ENCODE data around the gene DIAPH2. TPM values are rescaled to one million over a fixed set of nuclear protein-coding genes. Genes with fewer than 3 reads are reported as not detected.

DIAPH2 gene
- total RNA-seq, 1 donor from 2014 or later, result 12.3 TPM

- DNase-seq (ENCODE audit: low read depth), result no peak
- TF ChIP-seq CTCF (IDR thresholded peaks at IDR 0.05; ENCODE audit: insufficient read depth, low read length, poor library complexity, severe bottlenecking), result no peak
- Histone ChIP-seq H3K4me3 (ENCODE audit: low read depth, low read length) (no peak overlapping the region), H3K36me3 (ENCODE audit: control insufficient read depth, insufficient read depth, low read length) (no peaks in the 10 kb centered on the region), H3K27me3 (ENCODE audit: control insufficient read depth, insufficient read depth, low read length) (no peaks in the 10 kb centered on the region)
Observed at GRCh38 chrX:97266406-97267121, 581.9 kb downstream of the DIAPH2 start.

GRCh38 chrX:97267396-97268181 is 582.9 kb downstream of the DIAPH2 start:
- DNase-seq (ENCODE audit: low read depth), result no peak
- H3K36me3 ChIP-seq (ENCODE audit: control insufficient read depth, insufficient read depth, low read length), result no peaks in the 10 kb centered on the region
- no peak for TF ChIP-seq CTCF (IDR thresholded peaks at IDR 0.05; ENCODE audit: insufficient read depth, low read length, poor library complexity, severe bottlenecking)
- H3K27me3 ChIP-seq (ENCODE audit: control insufficient read depth, insufficient read depth, low read length), result no peaks in the 10 kb centered on the region
- no peak overlapping the region for H3K4me3 ChIP-seq (ENCODE audit: low read depth, low read length)

GRCh38 chrX:97268182-97268680 is 583.6 kb downstream of the DIAPH2 start:
- Histone ChIP-seq H3K27me3 (ENCODE audit: control insufficient read depth, insufficient read depth, low read length) (no peaks in the 10 kb centered on the region), H3K4me3 (ENCODE audit: low read depth, low read length) (no peak overlapping the region), H3K36me3 (ENCODE audit: control insufficient read depth, insufficient read depth, low read length) (no peaks in the 10 kb centered on the region)
- no peak for TF ChIP-seq CTCF (IDR thresholded peaks at IDR 0.05; ENCODE audit: insufficient read depth, low read length, poor library complexity, severe bottlenecking)
- no peak for DNase-seq (ENCODE audit: low read depth)

GRCh38 chrX:97284531-97284930 is 599.9 kb downstream of the DIAPH2 start:
- no peak overlapping the region for H3K4me3 ChIP-seq (ENCODE audit: low read depth, low read length)
- no peak for TF ChIP-seq CTCF (IDR thresholded peaks at IDR 0.05; ENCODE audit: insufficient read depth, low read length, poor library complexity, severe bottlenecking)
- no peaks in the 10 kb centered on the region for H3K36me3 ChIP-seq (ENCODE audit: control insufficient read depth, insufficient read depth, low read length)
- H3K27me3 ChIP-seq (ENCODE audit: control insufficient read depth, insufficient read depth, low read length), result no peaks in the 10 kb centered on the region
- DNase-seq (ENCODE audit: low read depth), result no peak

GRCh38 chrX:97290199-97290598 is 605.6 kb downstream of the DIAPH2 start:
- Histone ChIP-seq H3K36me3 (ENCODE audit: control insufficient read depth, insufficient read depth, low read length) (no peaks in the 10 kb centered on the region), H3K4me3 (ENCODE audit: low read depth, low read length) (no peak overlapping the region), H3K27me3 (ENCODE audit: control insufficient read depth, insufficient read depth, low read length) (no peaks in the 10 kb centered on the region)
- TF ChIP-seq CTCF (IDR thresholded peaks at IDR 0.05; ENCODE audit: insufficient read depth, low read length, poor library complexity, severe bottlenecking), result no peak
- DNase-seq (ENCODE audit: low read depth), result no peak
